Right lobe of liver (tissue), 6 donors: ENCODE measurements around the gene GULP1. TPM values are rescaled to one million over a fixed set of nuclear protein-coding genes. Genes with fewer than 3 reads are reported as not detected.
A peak's percentile ranks its signal among the peaks of the same experiment; 100 is the strongest.
"Not testable (repeated sequence)": the region's sequence is repeated elsewhere in the genome, so short reads cannot be mapped to it uniquely, and the experiment has no call there.

Experiments used
- ATAC-seq, 4 donors: fragments of 200-7000 bp; cut with Tn5 transposase; one replicate each; pipeline ENCODE4 v1.9.1; 2020; ENCODE audit warnings: mild to moderate bottlenecking in 4 of 4, moderate library complexity in 4 of 4
- DNase-seq, 3 donors: peaks; one replicate each; pipeline ENCODE4 v3.0.0-alpha.2; 2020
- H3K27ac ChIP-seq, 3 donors: fragments of 200-600 bp; one replicate each; pipeline ENCODE4 v1.8.0; 2022
- H3K27me3 ChIP-seq, 2 donors: fragments of 200-600 bp; one replicate each; pipeline ENCODE4 v1.8.0; 2022
- H3K36me3 ChIP-seq, 4 donors: fragments of 200-600 bp; sonication (generic) in 1 of 4; one replicate each; pipeline versions ENCODE4 v1.5.1 to v1.8.0; 2017 to 2022; ENCODE audit warnings: control low read depth in 1 of 4
- H3K4me1 ChIP-seq, 4 donors: fragments of 200-600 bp; sonication (generic) in 1 of 4; one replicate each; pipeline versions ENCODE4 v1.5.1 to v1.8.0; 2017 to 2022; ENCODE audit warnings: control low read depth in 1 of 4
- H3K4me3 ChIP-seq, 3 donors: fragments of 200-600 bp; one replicate each; pipeline ENCODE4 v1.8.0; 2022
- H3K9me3 ChIP-seq, 4 donors: fragments of 200-600 bp; sonication (generic) in 1 of 4; one replicate each; pipeline versions ENCODE4 v1.5.1 to v1.8.0; 2017 to 2022; ENCODE audit warnings: control low read depth in 1 of 4
- POLR2A ChIP-seq: fragments of 450-650 bp; IDR thresholded peaks from one replicate; pipeline ENCODE4 v1.6.1; 2017; ENCODE audit warnings: antibody characterized with exemption, mild to moderate bottlenecking
- WGBS: methylation state at CpG from one replicate; pipeline ENCODE4 v1.1.6; 2018; ENCODE audit warnings: low coverage, low lambda C conversion rate; ENCODE audit not compliant: insufficient coverage; ENCODE audit errors: missing lambda C conversion rate; 5-methylcytosine and 5-hydroxymethylcytosine counted together
- intact Hi-C, 2 donors: fragments of 100-400 bp; cut with DNase I; formaldehyde crosslinking; loops; one replicate each; pipeline versions ENCODE4 v1.11.2 to v1.14.1; 2022
- total RNA-seq, 6 experiments: library from RNA; depleted of rRNA in 2 of 6; stranded (reverse); fragments of >200 nt in 2 of 6; fragmentation: NEBNext Ultra II Directional in 3 of 6; extraction: Animal tissue kit (Norgen Biotek cat#: 25700) in 3 of 6; gene quantifications; one replicate each; pipeline versions ENCODE4 v1.1.0 to v1.2.4, GENCODE V29; 2016 to 2023
- TF ChIP-seq, protein P1 (sequence below), 4 donors: fragments of 200-600 bp in 3 of 4; fragments of 450-650 bp in 1 of 4; IDR thresholded peaks; one replicate each; pipeline versions ENCODE4 v1.5.1 to v1.8.0; 2016 to 2022; ENCODE audit warnings: antibody characterized with exemption in 4 of 4, mild to moderate bottlenecking in 2 of 4
- donor health status: DM: no; HTN: yes; CAD: no.
- donor health status: DM: no; HTN: no; CAD: no.
- donor health status: DM: no; HTN: no; CAD: no.
- donor health status: DM: no; HTN: yes; CAD: no.
- donor health status: DM: no; HTN: yes; CAD: no.

GULP1 gene
- total RNA-seq, 6 experiments from 2014 or later = 0.42 to 4.4 (median 0.89) TPM

- Histone ChIP-seq H3K36me3 (no peaks in the 10 kb centered on the region), H3K9me3 (no peaks in the 10 kb centered on the region), H3K4me1 (no peaks in the 10 kb centered on the region), H3K27ac (no peak overlapping the region), H3K4me3 (no peak overlapping the region), H3K27me3 (no peaks in the 10 kb centered on the region)
- DNase-seq (no peak), ATAC-seq (no peak)
- TF ChIP-seq, protein P1, sequence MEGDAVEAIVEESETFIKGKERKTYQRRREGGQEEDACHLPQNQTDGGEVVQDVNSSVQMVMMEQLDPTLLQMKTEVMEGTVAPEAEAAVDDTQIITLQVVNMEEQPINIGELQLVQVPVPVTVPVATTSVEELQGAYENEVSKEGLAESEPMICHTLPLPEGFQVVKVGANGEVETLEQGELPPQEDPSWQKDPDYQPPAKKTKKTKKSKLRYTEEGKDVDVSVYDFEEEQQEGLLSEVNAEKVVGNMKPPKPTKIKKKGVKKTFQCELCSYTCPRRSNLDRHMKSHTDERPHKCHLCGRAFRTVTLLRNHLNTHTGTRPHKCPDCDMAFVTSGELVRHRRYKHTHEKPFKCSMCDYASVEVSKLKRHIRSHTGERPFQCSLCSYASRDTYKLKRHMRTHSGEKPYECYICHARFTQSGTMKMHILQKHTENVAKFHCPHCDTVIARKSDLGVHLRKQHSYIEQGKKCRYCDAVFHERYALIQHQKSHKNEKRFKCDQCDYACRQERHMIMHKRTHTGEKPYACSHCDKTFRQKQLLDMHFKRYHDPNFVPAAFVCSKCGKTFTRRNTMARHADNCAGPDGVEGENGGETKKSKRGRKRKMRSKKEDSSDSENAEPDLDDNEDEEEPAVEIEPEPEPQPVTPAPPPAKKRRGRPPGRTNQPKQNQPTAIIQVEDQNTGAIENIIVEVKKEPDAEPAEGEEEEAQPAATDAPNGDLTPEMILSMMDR (IDR thresholded peaks at IDR 0.05) = no peak
- TF ChIP-seq POLR2A = no peak
- 83% methylated on average over 1 of the region's 1 CpG for WGBS
- intact Hi-C loops = no loop called here
Observed at GRCh38 chr2:188557081-188557480, 265.4 kb downstream of the GULP1 start.

DNA sequence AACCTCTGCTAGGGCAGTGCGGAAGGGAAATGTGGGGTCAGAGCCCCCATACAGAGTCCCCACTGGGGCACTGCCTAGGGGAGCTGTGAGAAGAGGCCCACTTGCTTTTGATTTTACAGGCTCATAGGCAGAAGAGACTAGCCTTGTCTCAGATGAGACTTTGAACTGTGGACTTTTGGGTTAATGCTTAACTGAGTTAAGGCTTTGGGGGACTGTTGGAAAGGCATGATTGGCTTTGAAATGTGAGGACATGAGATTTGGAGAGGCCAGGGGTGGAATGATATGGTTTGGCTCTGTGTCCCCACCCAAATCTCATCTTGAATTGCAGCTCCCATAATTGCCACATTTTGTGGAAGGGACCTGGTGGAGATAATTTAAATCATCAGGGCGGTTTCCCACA lies 267.8 kb downstream of the GULP1 start:
- H3K36me3 ChIP-seq, H3K9me3 ChIP-seq, ATAC-seq, DNase-seq, H3K4me1 ChIP-seq, intact Hi-C loops, H3K4me3 ChIP-seq, H3K27ac ChIP-seq, H3K27me3 ChIP-seq: not testable (repeated sequence)
- WGBS = 82% methylated on average over 2 of the region's 2 CpGs

- Histone ChIP-seq H3K4me3 (no peak overlapping the region), H3K36me3 (no peaks in the 10 kb centered on the region), H3K9me3 (no peaks in the 10 kb centered on the region), H3K4me1 (no peaks in the 10 kb centered on the region), H3K27ac (no peak overlapping the region), H3K27me3 (no peaks in the 10 kb centered on the region)
- TF ChIP-seq POLR2A = no peak
- TF ChIP-seq, protein P1 (IDR thresholded peaks at IDR 0.05) = no peak
- DNase-seq (no peak), ATAC-seq (peak in 1 of 4 donors; percentile 20)
- intact Hi-C loops = no loop called here
- 86% methylated on average over 1 of the region's 4 CpGs for WGBS
Observed at GRCh38 chr2:188561473-188561979, 269.9 kb downstream of the GULP1 start.

DNA sequence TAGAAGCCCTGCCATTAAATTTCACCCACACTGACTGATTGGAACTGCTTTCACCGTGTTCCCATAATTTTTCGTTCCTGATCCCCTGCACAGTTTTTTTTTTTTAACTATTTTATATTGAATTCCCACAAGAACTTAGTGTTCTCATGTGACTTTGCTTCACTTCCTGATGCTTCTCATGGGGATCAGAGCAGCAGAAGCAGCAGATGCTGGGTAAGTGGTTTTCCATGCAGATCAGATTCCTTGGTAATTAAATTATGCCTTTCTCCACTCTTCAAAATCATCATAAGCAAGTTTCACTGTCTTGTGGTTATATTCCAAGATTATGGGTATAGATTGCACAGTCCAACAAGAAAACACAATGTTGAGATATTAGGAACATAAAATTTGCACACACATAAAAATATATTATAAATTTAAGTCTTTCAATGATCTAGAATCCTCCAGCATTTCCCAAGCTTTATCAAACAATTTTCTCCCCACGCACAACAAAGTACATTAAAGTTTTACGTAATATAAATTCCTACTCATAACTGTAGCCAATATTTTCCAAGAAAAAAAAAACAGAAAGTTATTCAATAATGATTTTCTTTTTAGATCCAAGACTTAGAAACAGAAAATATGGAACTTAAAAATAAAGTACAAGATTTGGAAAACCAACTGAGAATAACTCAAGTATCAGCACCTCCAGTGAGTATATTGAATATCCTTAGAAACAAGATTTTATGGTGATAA lies 277.9 kb downstream of the GULP1 start:
- TF ChIP-seq POLR2A = no peak
- TF ChIP-seq, protein P1 (IDR thresholded peaks at IDR 0.05) = no peak
- WGBS = 71% methylated on average over 4 of the region's 4 CpGs
- H3K9me3 ChIP-seq = no peaks in the 10 kb centered on the region
- no peaks in the 10 kb centered on the region for H3K4me1 ChIP-seq
- DNase-seq (no peak), ATAC-seq (no peak)
- H3K4me3 ChIP-seq = no peak overlapping the region
- intact Hi-C loops = no loop called here
- no peaks in the 10 kb centered on the region for H3K36me3 ChIP-seq
- no peak overlapping the region for H3K27ac ChIP-seq
- H3K27me3 ChIP-seq = no peaks in the 10 kb centered on the region

- DNase-seq (no peak), ATAC-seq (no peak)
- TF ChIP-seq, protein P1 (IDR thresholded peaks at IDR 0.05) = no peak
- no peak for TF ChIP-seq POLR2A
- H3K4me3 ChIP-seq = no peak overlapping the region
- intact Hi-C loops = no loop called here
- H3K27ac ChIP-seq = no peak overlapping the region
- no peaks in the 10 kb centered on the region for H3K36me3 ChIP-seq
- no peaks in the 10 kb centered on the region for H3K4me1 ChIP-seq
- no peaks in the 10 kb centered on the region for H3K9me3 ChIP-seq
- H3K27me3 ChIP-seq = no peaks in the 10 kb centered on the region
- WGBS = 77% methylated on average over 1 of the region's 1 CpG
Observed at GRCh38 chr2:188570370-188570769, 278.7 kb downstream of the GULP1 start.
